ENCODE results near the gene LAX1.
A peak's percentile ranks its signal among the peaks of the same experiment; 100 is the strongest.
"Not testable (repeated sequence)": the region's sequence is repeated elsewhere in the genome, so short reads cannot be mapped to it uniquely, and the experiment has no call there.

The LAX1 gene

GRCh38 chr1:203769505-203770343 is 4.7 kb downstream of the LAX1 start:
- no peak for DNase-seq

- DNase-seq: no peak
Observed at GRCh38 chr1:203771901-203772301, 6.9 kb downstream of the LAX1 start.

- no peak for DNase-seq
Observed at GRCh38 chr1:203772836-203773235, 7.9 kb downstream of the LAX1 start.

- DNase-seq: no peak
Observed at GRCh38 chr1:203776636-203777035, 11.7 kb downstream of the LAX1 start.

GRCh38 chr1:203777596-203777995 is 12.6 kb downstream of the LAX1 start:
- DNase-seq: no peak

- DNase-seq: no peak
Observed at GRCh38 chr1:203778146-203778545, 13.2 kb downstream of the LAX1 start.

- DNase-seq: no peak
Observed at GRCh38 chr1:203778789-203779188, 13.8 kb downstream of the LAX1 start.

- no peak for DNase-seq
Observed at GRCh38 chr1:203781962-203782361, 17.0 kb downstream of the LAX1 start.

- no peak for DNase-seq
Observed at GRCh38 chr1:203789966-203790365, 25.0 kb downstream of the LAX1 start.

- DNase-seq: no peak
Observed at GRCh38 chr1:203791498-203791897, 26.5 kb downstream of the LAX1 start.

- no peak for DNase-seq
Observed at GRCh38 chr1:203792486-203792885, 27.5 kb downstream of the LAX1 start.

- DNase-seq: not testable (repeated sequence)
Observed at GRCh38 chr1:203793561-203793960, 28.6 kb downstream of the LAX1 start.

GRCh38 chr1:203794764-203795440 is 29.9 kb downstream of the LAX1 start:
- DNase-seq: no peak

GRCh38 chr1:203795441-203796235 is 30.7 kb downstream of the LAX1 start, which contains the start of the genes ZBED6 and ZC3H11A:
TSS of gene ZBED6 (plus strand) at chr1:203795623. CDS start at chr1:203797523, 1,900 bp downstream.
TSS of gene ZC3H11A (plus strand) at chr1:203795623. CDS start at chr1:203817071, 21,448 bp downstream.
- peak; percentile 99 for DNase-seq

GRCh38 chr1:203796236-203796605 is 31.2 kb downstream of the LAX1 start:
- no peak for DNase-seq

GRCh38 chr1:203797216-203797615 is 32.2 kb downstream of the LAX1 start:
- DNase-seq: no peak

GRCh38 chr1:203797948-203798655 is 33.1 kb downstream of the LAX1 start:
- DNase-seq: no peak

GRCh38 chr1:203799157-203799556 is 34.2 kb downstream of the LAX1 start:
- no peak for DNase-seq

GRCh38 chr1:203799971-203800370 is 35.0 kb downstream of the LAX1 start:
- no peak for DNase-seq

- no peak for DNase-seq
Observed at GRCh38 chr1:203805689-203806088, 40.7 kb downstream of the LAX1 start.

- no peak for DNase-seq
Observed at GRCh38 chr1:203807196-203807595, 42.2 kb downstream of the LAX1 start.

- DNase-seq: no peak
Observed at GRCh38 chr1:203813581-203814341, 48.8 kb downstream of the LAX1 start.

Data from NCI-H187 treated with DMSO at 0.1 percent for 48 hours (cell line).